Thyroid gland (tissue), 4 donors: ENCODE results near the gene EGFL8.

Experiments
- CTCF ChIP-seq, 6 experiments: fragments of 200-600 bp in 3 of 6; fragments of 450-650 bp in 3 of 6; sonication (generic) in 3 of 6; IDR thresholded peaks; one replicate each; pipeline ENCODE4 v1.5.1; 2016 to 2019; ENCODE audit warnings: antibody characterized with exemption in 6 of 6, mild to moderate bottlenecking in 2 of 6, inconsistent platforms in 1 of 6, moderate library complexity in 1 of 6
- POLR2A ChIP-seq, 2 donors: fragments of 450-650 bp; IDR thresholded peaks; one replicate each; pipeline ENCODE4 v1.6.1; 2017; ENCODE audit warnings: antibody characterized with exemption in 2 of 2, mild to moderate bottlenecking in 2 of 2, moderate library complexity in 1 of 2

DNA sequence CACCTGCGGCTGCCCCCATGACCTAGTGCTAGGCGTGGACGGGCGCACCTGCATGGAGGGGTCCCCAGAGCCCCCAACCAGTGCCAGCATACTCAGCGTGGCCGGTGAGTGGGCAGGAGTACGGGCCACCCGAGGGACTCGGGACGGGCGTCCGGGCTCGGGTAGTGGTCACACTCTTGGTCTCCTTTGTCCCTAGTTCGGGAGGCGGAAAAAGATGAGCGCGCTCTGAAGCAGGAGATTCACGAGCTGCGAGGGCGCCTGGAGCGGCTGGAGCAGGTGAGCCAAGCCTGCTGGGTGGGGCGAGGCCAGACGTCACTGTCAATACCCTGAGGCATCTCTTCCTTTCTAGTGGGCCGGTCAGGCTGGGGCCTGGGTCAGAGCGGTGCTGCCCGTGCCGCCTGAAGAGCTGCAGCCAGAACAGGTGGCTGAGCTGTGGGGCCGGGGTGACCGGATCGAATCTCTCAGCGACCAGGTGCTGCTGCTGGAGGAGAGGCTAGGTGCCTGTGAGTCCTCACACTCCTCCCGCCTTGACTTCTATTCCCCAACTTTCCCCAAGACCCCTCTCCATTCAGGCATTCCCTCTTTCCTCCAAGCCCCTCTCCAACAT lies 2.9 kb downstream of the EGFL8 start:
- TF ChIP-seq CTCF (IDR thresholded peaks at IDR 0.05) (no peak), POLR2A (IDR thresholded peaks at IDR 0.05) (no peak)
